ENCODE results near the gene COL4A6. TPM values are rescaled to one million over a fixed set of nuclear protein-coding genes. Genes with fewer than 3 reads are reported as not detected.
"Not testable (repeated sequence)": the region's sequence is repeated elsewhere in the genome, so short reads cannot be mapped to it uniquely, and the experiment has no call there.

Gene COL4A6
- total RNA-seq, 1 experiment from 2014 or later, result 0.46 TPM

- Histone ChIP-seq H3K9me3 (no peaks in the 10 kb centered on the region), H3K27me3 (no peaks in the 10 kb centered on the region), H3K4me3 (no peak overlapping the region), H3K36me3 (no peaks in the 10 kb centered on the region)
- DNase-seq, result no peak
Measured at GRCh38 chrX:108419401-108419800, 18.8 kb downstream of the COL4A6 start.

DNA sequence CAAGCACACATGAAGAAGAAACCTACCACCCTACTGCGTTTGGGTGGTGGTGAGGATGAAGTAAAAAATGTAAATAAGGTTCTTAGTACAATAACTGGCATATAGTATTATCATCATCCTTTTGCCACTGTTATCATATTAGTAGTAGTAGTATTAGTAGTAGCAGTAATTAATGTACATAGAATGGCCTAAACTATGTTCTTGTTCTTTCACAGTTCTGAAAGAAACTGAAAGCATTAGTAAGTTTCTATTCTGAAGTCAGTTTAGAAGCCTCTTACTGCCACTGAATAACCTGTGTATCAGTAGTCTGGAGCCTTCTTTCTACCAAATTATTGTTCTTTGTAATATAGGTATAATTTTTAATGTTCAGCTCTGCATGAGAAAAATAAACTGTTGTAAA lies 21.0 kb downstream of the COL4A6 start:
- no peaks in the 10 kb centered on the region for H3K36me3 ChIP-seq
- no peaks in the 10 kb centered on the region for H3K9me3 ChIP-seq
- H3K4me3 ChIP-seq, result no peak overlapping the region
- DNase-seq, result no peak
- no peaks in the 10 kb centered on the region for H3K27me3 ChIP-seq

DNA sequence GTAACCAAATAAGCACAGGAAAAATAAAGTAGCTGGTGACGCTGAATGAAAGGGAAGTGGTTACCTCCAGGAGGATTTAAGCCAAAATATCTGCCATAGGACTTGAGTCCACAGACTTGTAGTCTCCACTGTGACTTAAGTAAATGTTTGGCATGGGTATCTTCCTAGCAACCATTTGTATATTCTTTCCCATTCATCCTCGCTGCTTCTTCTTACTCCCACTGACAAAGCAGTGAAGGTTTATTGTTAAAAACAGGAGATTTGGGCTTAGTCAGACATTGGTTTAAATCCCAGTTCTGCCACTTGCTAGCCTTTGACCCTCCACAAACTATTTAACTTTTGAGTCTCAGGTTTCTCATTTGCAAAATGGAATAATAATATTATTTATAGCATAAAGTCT lies 22.3 kb downstream of the COL4A6 start:
- Histone ChIP-seq H3K27me3 (no peaks in the 10 kb centered on the region), H3K4me3 (no peak overlapping the region), H3K9me3 (no peaks in the 10 kb centered on the region), H3K36me3 (no peaks in the 10 kb centered on the region)
- DNase-seq, result peak; percentile 1

DNA sequence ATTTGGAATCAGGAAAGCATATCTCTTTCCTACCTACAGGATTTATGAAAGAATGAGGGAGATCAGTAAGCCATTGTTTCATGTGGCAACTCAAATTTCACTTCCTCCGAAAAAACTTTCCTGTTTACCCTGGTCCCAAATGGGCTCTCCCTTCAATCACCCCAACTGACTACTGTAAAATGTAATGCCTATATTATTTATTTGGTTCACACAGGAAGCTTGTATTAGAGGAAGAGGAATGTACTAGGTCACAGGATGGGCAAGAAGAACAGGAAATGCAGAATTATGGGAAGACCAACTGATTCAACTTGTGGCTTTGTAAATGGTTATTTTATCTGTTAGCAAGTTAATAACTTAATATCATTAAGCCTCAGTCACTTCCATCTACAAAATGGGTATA lies 23.1 kb downstream of the COL4A6 start:
- DNase-seq, result no peak
- Histone ChIP-seq H3K4me3 (no peak overlapping the region), H3K9me3 (no peaks in the 10 kb centered on the region), H3K27me3 (no peaks in the 10 kb centered on the region), H3K36me3 (no peaks in the 10 kb centered on the region)

GRCh38 chrX:108412783-108413182 lies 25.4 kb downstream of the COL4A6 start:
- DNase-seq, result no peak
- Histone ChIP-seq H3K27me3 (no peaks in the 10 kb centered on the region), H3K36me3 (no peaks in the 10 kb centered on the region), H3K9me3 (no peaks in the 10 kb centered on the region), H3K4me3 (no peak overlapping the region)

- H3K9me3 ChIP-seq, result no peaks in the 10 kb centered on the region
- H3K4me3 ChIP-seq, result no peak overlapping the region
- H3K36me3 ChIP-seq, result no peaks in the 10 kb centered on the region
- H3K27me3 ChIP-seq, result no peaks in the 10 kb centered on the region
- DNase-seq, result peak; percentile 12
Measured at GRCh38 chrX:108399418-108400165, 38.6 kb downstream of the COL4A6 start.

GRCh38 chrX:108397627-108398391 lies 40.4 kb downstream of the COL4A6 start:
- Histone ChIP-seq H3K27me3 (no peaks in the 10 kb centered on the region), H3K4me3 (no peak overlapping the region)
- peak; percentile 48 for DNase-seq

DNA sequence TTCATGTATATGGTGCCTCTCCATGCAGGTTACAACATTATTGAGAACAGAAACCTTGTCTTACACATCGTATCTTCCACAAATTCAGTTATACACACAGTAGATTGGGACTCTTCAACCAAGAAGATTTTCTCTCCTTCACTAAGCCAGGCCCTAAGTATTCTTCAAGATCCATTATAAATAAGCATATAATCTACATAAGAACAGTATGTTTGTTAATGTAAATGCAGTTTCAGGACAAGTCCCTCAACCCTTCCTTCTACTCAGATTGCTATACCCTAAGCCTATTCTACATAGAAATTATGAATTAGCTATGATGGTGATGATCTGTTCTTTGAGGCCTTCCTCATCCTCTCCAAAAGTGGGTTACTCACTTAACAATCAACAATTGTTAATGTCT lies 41.2 kb downstream of the COL4A6 start:
- Histone ChIP-seq H3K4me3 (no peak overlapping the region), H3K9me3 (no peaks in the 10 kb centered on the region), H3K27me3 (no peaks in the 10 kb centered on the region), H3K36me3 (no peaks in the 10 kb centered on the region)
- no peak for DNase-seq

More at GRCh38 chrX:108397627-108398391, 40.4 kb downstream of the COL4A6 start:
- no peaks in the 10 kb centered on the region for H3K36me3 ChIP-seq
- no peaks in the 10 kb centered on the region for H3K9me3 ChIP-seq

GRCh38 chrX:108396188-108396891 lies 41.9 kb downstream of the COL4A6 start:
- H3K36me3 ChIP-seq, result no peaks in the 10 kb centered on the region
- H3K27me3 ChIP-seq, result no peaks in the 10 kb centered on the region
- no peak overlapping the region for H3K4me3 ChIP-seq
- no peak for DNase-seq
- H3K9me3 ChIP-seq, result no peaks in the 10 kb centered on the region

- H3K4me3 ChIP-seq, result not testable (repeated sequence)
Measured at GRCh38 chrX:108390976-108391717, 47.1 kb downstream of the COL4A6 start.

GRCh38 chrX:108384783-108385182 lies 53.4 kb downstream of the COL4A6 start:
- no peak overlapping the region for H3K4me3 ChIP-seq
- no peak for DNase-seq

More at GRCh38 chrX:108390976-108391717, 47.1 kb downstream of the COL4A6 start:
- not testable (repeated sequence) for H3K36me3 ChIP-seq, H3K27me3 ChIP-seq, H3K9me3 ChIP-seq, DNase-seq

GRCh38 chrX:108380222-108380621 lies 58.0 kb downstream of the COL4A6 start:
- no peak overlapping the region for H3K4me3 ChIP-seq
- H3K36me3 ChIP-seq, result no peaks in the 10 kb centered on the region
- no peaks in the 10 kb centered on the region for H3K27me3 ChIP-seq
- DNase-seq, result no peak
- no peaks in the 10 kb centered on the region for H3K9me3 ChIP-seq

More at GRCh38 chrX:108384783-108385182, 53.4 kb downstream of the COL4A6 start:
- Histone ChIP-seq H3K9me3 (no peaks in the 10 kb centered on the region), H3K36me3 (no peaks in the 10 kb centered on the region), H3K27me3 (no peaks in the 10 kb centered on the region)

- H3K9me3 ChIP-seq, DNase-seq, H3K36me3 ChIP-seq, H3K27me3 ChIP-seq, H3K4me3 ChIP-seq: not testable (repeated sequence)
Measured at GRCh38 chrX:108376821-108377220, 61.4 kb downstream of the COL4A6 start.

DNA sequence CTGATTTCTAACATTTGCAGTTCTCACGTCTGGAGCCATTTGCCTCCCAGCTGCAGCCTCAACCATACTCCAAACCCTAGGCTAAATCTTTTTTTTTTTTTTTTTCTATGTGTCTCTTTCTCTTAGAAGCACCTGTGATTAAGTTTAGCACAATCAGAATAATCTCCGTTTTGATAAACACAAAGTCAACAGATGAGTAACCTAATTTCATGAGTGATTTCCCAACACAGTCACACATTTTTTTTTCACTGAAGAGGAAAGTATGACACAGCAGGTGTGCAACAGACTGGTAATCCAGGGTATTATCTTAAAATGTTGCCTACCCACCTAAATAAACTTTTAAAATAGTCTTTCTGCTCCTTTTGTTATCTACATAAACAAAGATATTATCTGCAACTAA lies 62.6 kb downstream of the COL4A6 start:
- not testable (repeated sequence) for H3K4me3 ChIP-seq, H3K36me3 ChIP-seq, H3K27me3 ChIP-seq, H3K9me3 ChIP-seq, DNase-seq

DNA sequence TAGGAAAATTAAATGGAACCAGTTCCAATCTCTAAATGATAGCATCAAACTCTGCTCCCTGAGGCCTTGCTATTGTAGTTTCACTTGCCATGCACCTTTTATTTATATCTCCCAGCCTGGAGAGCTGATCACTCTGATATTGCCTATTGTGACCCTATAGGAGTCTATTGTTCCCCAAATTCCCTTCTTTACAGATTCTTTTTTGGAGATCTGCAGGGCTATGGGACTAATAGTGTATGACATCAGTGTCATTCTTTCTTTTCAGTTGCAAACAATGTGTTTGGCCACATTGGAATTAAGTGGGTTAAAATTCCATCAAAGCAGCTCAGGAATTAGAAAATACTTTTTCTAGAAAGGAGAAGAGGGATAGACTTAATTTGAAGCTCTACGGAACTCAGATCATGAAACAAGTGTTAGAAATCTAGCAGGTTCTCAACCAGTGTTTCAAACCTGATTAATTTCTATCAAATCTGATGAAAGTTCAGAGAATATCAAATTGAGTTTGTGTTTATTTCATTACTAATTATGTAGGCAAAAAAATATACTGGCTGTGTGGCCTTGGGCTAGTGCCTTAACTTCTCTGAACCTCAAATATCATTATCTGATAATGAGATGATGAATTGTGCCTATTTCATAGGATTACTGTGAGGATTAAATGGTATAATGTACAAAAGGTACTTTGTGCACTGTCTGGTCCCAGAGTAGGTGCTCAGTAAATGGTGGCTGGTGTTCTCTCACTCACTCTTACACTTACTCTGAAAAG lies 71.4 kb downstream of the COL4A6 start:
- Histone ChIP-seq H3K27me3 (no peaks in the 10 kb centered on the region), H3K4me3 (no peak overlapping the region)
- DNase-seq, result no peak

DNA sequence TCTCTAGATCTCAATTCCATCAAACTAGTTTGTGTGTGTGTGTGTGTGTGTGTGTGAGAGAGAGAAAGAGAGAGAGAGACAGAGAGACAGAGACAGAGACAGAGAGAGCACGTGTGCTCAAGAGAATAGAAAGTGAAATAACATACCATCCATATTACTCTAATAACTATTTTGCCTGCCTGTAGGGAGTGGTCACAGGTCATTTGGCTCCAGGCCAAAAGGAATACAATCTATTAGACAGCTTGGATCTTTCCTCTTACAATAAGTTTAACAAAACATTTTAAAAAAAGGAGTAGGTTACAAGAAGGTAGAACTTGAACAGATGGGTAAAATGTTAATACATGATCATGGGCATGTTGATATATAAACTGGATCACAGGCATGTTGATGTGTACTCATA lies 76.2 kb downstream of the COL4A6 start:
- DNase-seq, result no peak
- Histone ChIP-seq H3K9me3 (no peaks in the 10 kb centered on the region), H3K36me3 (no peaks in the 10 kb centered on the region), H3K27me3 (no peaks in the 10 kb centered on the region), H3K4me3 (no peak overlapping the region)

More for the DNA sequence above, 71.4 kb downstream of the COL4A6 start:
- Histone ChIP-seq H3K36me3 (no peaks in the 10 kb centered on the region), H3K9me3 (no peaks in the 10 kb centered on the region)
